Fibroblast of skin of left biceps (primary cell): ENCODE measurements around the gene HADHA.
"Not testable (repeated sequence)": the region's sequence is repeated elsewhere in the genome, so short reads cannot be mapped to it uniquely, and the experiment has no call there.

Experiments used
- DNase-seq, 2 experiments: peaks; one replicate each; pipeline ENCODE4 v3.0.0-alpha.2; 2013; ENCODE audit warnings: low read depth in 2 of 2

The HADHA gene

DNA sequence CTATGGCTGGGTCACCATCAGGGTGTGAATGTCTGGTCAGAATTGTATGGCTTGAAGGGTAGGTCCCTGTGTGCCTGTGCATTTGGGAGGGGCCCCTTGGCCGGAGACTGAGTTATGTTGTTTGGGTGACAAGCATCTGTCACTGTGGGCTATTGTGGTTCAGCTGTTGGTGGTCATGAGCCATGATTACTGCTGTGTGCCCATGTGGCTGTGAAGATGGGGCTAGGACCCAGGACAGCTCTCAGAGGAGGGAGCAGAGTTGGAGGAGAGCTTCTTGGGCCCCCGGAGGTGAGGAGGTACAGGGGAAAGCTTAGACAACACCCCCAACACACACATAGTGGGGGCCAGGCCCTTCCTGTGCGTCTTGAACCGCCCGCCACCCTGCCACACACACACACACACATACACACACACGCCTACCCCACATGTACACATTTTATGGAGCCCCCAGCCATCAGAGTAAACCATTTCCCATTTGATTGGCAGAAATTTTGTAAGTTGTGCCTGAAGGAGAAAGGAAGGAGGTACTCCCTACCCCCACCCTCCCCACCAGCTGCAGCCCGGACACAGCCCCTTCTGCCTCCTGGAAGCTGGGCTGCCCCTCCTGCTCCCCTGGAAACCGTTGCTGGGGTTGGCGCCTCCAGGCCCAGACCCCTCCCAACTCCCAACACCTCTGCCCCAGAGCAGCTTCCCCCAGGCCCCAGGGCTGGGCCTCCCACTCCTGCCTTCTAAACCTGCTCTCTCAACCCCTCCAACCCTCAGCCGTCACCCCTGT, 69.6 kb downstream of the HADHA start:
- DNase-seq = no peak

DNA sequence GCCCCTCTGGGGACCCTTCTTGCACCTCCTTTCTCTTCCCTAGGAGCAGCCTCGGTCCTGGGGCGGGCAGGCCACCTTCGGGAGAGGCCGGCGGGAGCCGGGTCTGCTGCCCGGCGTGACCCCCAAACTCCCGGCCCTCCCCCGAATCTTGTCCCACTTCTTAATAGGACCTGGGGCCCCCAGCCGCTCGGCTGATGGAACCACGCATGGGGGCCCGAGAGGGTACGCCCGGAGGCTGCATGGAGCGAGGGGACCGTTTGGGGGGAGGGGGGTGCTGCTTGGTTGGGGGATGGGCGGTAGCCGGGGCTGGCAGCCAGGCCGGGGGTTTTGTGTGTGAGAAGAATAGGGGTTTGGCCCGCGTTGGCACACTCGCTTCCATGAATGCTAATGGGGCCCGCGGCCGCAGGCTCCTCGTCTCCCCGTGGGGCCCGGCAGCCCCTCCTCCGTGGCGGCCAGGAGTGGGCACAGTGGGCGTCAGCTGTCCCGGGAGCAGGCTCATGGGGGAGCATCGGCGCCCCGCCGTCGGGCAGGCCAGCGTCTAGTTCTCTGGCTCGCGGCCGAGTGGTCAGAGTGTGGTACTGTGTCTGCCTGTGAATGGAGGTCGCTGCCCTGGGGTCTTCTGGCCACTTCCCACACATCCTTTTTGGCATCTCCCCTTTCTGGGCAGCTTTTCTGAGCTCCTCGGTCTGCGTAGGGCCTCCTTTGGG, 70.5 kb downstream of the HADHA start:
- DNase-seq = no peak

DNA sequence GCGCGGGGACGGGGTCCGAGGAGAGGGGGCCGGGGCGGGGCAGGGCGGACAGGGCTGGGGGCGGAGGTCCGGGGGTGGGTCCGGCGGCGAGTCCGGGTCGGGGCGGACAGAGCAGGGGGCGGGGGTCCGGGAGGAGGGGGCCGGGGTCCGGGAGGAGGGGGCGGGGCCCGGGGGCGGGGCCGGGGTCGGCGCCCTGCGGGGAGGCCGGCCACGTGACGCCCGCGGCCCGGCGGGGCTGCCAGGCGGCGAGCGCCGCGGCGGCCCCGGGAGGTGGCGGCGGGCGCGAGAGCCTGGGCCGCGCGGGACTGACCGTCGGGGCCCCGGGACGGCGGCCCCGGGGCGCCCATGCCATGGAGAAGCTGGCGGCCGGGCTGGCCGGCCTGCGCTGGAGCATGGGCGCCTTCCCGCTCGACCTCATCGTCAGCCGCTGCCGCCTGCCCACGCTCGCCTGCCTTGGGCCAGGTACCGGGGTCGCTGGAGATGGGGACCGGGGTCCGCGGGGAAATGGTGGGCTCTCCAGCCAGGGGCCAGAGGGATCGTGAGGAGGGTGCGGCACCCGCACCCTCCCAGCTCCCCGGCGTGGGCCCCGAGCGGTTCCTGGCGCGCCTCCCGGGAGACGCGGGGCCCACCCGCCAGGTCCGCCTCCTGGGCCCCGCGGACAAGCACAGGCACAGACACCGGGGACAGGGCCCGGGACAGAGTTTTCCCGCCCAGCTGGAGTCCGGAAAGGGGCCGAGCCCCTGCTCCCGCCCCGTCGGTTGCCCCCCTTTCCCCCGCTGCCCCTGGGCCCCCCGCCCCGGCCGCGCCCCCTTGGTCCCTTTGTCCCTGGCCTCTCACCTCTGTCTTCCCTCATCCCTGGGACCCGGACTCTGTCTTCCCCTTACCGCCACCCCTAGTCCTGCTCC, 71.3 kb downstream of the HADHA start, which contains the start of gene GAREM2:
Gene GAREM2, plus strand, starts transcription at position 218 of the 905 bp plus-strand sequence. Its CDS starts 133 bp downstream, at position 351.
- DNase-seq = no peak

DNA sequence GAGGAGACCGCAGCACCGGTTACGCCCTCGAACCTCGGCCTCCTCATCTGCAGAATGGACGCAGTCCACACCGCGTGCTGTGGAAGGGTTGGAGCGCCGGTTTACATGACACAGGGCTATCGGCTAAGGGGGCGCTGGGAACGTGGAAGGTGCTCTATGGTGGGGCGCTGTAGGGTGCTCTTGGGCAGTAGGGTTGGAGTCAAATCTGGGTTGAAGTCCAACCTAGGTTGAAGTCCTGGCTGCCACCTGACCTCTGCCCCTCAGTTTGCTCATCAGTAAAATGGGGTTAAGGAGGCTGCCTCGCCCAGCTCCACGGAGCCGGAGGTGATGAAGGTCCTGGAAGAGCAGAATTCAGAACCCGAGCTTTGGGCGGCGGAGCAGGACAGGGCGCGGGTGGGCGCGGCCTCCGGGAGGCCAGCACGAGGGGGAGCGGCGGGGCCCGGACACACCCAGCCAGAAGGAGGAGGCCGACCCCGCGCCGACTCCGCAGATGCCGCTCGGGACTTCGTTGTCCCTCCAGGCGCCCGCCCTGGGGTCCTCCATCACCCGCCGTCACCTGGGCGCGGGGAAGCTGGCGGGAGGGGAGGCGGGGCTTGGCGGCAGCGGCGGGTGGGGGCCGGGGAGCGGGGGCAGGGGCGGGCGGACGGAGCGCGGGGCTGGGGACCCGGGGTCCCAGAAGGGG, 72.1 kb downstream of the HADHA start:
- no peak for DNase-seq

DNA sequence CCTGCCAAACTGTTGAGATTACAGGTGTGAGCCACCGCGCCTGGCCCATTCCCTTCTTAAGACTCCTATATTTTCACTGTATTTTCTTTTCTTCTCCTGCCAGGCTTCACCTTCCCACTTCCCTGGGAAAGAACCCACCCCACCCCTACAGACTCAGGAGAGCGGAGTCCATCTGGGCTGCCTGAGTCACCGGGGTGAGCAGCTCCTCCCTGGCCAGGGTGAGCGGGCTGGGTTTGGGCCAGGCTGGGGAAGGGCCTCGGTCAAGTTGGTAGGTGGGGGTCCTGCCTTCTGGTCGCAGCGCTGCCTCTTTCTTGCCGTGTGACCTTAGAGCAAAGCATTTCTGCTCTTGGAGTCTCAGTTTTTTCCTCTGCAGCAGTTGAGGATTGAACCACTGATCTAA, 73.6 kb downstream of the HADHA start:
- no peak for DNase-seq

DNA sequence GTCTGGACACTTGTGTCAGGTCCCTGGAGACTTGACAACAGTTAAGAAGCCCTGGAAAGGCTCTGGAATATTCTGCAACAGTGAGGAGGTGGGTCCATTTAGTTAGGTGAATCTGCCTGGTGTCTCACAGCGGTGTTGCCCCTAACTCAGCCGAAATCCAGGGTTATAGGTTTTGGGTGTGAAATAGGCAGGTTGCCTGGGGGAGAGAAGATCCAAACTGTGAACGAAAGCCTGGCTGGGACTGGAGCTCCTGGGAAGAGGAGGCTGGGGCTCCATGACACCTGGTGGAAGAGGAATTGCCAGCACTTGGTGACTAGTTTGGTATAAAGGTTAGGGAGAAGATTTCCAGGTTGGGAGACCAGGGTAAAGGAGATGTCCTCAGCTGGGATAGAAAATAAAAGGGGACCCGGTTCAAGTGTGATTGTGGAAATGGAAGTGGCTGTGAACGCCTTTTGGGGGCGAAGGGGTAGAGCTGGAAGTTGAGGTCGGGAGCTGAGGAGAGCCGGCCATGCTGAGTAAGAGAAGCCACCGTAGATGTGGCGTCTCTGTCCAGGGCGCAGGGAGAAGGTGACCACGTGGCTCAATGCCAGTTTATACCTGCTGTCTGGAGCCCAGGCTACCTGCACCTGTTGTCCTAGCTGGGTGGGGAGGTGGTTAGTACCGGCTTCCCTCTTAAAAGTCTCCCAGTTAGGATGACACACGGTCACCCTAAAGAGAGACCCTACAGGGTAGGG, 74.6 kb downstream of the HADHA start:
- no peak for DNase-seq

DNA sequence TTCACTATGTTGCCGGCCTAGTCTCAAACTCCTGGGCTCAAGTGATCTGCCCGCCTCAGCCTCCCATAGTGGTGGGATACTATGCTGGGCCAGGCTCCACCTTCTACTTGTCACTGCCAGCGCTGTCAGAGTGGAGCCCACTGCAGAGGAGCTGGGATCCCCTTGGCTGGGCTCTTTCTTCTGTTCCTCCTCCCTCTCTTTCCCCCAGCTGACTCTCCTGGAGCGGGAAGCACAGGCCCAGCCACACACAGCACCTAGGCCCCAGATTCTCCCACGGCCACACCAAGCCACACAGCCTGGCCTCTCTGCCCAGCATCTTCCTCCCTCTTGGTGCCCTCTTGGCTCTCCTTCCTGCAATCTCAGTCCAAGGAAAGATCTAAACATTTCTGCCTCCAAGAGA, 75.2 kb downstream of the HADHA start:
- DNase-seq = no peak

DNA sequence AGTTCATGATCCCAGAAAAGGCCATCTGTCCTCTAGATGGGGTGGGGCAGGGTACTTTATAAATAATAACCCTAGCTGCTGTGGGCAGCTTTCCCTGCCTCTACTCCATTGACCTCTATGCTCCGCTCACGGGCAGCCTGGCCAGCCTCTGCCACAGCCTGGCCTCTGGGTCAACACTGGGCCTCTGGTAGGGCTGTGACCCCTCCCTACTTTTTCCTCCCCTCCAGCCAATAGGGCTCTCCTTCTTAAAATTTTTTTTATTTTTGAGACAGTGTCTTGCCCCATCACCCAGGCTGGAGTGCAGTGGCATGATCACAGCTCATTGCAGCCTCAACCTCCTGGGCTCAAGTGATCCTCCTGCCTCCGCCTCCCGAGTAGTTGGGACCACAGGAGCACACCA, 75.6 kb downstream of the HADHA start:
- DNase-seq = no peak

DNA sequence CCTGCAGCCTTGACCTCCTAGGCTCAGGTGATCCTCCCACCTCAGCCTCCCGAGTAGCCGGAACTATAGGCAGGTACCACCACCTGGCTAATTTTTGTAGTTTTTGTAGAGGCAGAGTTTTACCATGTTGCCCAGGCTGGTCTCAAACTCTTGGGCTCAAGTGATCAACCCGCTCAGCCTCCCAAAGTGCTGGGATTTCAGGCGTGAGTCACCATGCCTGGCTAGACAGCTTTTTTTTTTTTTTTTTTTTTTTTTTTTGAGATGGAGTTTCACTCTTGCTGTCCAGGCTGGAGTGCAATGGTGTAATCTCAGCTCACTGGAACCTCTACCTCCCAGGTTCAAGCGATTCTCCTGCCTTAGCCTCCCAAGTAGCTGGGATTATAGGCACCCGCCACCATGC, 77.9 kb downstream of the HADHA start:
- not testable (repeated sequence) for DNase-seq

DNA sequence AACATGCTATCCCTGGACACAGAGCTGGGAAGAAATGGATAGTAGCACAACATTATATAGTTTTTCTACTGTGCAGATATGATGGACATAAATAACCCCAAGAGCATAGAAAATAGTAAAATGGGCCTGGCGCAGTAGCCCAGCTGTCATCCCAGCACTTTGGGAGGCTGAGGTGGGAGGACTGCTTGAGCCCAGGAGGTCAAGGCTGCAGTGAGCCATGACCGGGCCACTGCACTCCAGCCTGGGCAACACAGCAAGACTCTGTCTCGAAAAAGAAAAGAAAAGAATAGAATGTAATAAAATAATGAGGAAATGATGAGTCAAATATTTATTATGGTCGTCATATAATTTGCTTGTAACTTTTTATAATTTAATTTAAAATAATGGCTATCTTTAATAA, 79.0 kb downstream of the HADHA start:
- DNase-seq = no peak

DNA sequence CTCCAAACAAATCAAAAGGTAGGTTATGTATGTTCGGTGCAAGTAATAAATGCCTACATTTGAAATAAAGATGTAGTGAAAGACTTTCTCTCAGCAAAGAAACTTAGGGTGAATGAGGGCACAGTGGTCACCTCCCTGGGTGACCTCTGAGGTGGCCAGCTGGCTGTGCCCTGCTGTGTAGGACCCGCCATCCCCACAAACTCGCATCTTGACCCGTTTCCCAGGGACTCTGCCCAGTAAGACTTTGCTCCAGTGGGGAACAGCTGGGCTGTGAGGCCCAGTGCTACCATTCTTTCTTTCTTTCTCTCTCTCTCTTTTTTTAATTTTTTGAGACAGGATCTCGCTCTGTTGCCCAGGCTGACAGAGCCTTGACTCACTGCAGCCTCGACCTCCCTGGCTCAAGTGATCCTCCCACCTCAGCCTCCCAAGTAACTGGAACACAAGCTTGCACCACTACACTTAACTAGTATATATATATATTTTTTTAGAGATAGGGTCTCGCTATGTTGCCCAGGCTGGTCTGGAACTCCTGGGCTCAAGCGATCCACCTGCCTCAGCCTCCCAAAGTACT, 79.7 kb downstream of the HADHA start:
- DNase-seq = no peak

DNA sequence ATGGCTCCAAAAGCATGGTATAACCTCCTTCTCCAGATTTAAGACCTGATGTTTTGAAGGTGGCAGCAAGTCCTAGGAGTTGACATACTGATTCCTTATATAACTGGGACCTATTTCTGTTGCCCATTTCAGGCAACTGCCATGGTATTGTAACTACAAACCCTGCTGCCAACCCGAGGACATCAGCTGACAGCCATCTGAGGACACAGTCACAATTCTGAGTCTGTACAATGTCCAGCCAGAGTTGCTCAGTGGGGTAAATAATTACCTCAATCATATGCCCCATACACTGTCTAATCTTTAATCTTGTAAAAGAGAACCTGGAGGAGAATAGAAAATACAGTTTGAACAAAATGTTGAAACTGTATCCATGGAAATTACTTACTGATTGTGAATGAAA, 80.2 kb downstream of the HADHA start:
- DNase-seq = no peak

DNA sequence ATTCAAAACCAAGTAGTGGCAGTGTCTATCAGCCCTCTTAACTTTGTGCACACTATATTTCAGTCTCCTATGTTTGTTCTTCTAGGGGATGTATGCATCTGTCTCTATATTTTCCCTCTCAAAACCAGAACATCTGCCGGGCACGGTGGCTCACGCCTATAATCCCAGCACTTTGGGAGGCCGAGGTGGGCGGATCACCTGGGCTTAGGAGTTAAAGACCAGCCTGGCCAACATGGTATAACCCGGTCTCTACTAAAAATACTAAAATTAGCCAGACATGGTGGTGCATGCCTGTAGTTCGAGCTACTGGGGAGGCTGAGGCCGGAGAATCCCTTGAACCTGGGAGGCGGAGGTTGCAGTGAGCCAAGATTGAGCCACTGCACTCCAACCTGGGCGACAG, 81.5 kb downstream of the HADHA start:
- DNase-seq = no peak

DNA sequence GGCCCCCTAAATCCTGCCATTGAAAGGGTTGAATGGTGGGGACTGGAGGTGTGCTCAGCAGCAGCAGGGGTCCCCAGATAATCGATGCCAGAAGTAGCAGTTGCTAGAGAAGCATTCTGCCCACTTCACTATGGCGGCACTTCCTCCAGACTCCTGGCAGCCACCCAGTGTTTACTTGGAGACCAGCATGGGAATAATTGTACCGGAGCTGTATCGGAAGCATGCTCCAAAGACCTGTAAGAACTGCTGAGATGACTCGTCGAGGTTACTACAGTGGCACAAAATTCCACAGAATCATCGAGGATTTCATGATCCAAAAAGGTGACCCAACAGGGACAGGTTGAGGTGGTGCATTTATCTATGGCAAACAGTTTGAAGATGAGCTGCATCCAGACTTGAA, 82.5 kb downstream of the HADHA start:
- DNase-seq = no peak

DNA sequence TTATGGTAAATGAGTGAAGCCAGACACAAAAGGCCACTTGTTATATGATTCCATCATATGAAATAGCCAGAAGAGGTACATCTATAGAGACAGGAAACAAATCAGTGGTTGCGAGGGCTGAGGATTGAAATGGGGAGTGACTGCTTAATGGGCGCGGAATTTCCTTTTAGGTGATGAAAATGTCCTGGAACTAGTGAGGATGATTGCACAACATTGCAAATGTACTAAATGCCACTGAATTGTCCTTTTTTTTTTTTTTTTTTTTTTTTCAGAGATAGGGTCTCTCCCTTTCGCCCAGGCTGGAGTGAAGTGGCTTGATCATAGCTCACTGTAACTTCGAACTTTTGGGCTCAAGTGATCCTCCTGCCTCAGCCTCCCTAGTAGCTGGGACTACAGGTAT, 86.9 kb downstream of the HADHA start:
- DNase-seq = no peak

DNA sequence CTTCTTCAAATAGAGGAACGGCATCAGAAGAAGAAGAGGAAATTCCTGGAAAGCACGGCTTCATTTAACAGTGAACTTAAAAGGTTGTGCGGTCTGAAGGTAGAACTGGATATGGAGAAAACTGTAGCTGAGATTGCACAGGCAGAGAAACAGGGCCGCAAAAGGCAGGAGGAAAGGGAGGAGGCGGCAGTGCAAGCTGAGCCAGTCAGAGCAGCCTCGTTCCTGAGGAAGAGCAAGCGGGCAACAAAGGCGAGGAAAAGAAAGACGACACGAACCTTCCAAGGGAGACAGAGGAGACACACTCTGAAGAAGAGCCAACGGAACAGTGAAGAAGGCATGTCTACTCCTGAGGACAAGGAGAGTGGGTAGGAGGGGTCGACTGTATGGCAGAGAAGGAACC, 94.2 kb downstream of the HADHA start:
- no peak for DNase-seq

DNA sequence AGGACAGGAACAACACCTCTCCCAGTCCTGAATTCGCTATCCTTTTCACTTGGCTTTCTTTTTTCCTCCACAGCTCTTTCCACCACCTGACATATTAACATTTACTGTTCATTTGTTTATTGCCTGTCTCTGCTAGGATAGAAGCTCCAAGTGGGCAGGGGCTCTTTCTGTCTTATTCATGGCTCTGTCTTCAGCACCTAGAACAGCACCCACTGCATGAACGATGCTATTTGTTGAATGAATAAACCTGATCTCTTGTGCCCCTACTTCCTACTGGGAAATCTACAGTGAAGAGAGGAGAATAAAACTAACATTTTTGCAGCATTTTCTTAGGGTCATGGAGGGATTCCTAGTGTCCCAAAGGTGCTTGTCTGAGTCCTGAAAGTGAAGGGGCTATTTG, 95.9 kb downstream of the HADHA start:
- DNase-seq = no peak

DNA sequence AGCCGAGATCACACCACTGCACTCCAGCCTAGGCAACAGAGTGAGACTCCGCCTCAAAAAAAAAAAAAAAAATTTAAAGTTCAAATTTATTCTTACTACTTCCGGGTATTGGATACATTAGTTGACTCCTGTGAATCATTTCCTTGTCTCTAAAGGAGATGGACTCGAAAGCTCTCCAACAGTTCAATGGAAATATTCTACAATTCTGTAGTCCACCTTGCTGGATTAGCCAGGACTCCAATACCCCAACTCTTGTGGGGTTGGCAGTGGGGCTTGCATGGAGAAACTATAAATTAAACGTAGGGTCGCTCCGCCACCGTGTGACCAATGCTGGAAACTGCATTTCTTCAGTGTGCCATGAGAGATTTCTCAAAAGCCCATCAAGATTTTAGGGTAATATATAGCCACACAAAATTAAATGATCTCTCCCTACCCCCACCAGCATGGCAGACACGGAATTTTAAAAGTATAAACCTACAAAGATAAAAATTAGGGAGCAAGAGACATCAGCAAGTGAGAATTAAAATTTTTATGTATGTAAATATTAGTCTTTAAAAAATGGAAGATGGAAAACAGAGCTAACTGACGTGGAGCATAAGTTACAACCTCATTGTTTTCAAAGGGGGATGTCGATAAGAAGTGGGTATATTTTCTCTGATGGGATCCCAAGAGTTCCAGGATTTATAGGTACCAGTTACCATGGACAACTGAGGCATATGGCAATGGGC, 99.3 kb downstream of the HADHA start:
- peak; percentile 9 to 12 for DNase-seq

DNA sequence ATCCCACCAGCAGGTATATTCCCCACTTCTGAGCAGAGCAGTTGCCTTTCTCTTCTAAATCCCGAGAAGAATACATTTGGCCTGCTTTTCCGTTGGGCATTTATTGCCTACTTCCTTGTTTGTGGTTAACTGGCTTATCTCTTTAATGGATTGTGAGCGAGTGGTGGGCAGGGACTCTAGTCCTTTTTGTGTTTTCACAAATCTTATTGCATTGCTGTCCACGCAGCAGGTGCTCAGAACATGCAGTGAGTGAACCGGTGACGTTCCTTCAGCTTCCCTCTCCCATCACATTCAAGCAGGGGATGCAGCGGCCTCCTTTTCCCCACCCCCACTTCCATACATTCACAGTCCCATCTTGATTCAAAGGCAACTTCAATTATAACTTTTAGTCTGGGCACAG, 100.4 kb downstream of the HADHA start:
- DNase-seq = no peak

DNA sequence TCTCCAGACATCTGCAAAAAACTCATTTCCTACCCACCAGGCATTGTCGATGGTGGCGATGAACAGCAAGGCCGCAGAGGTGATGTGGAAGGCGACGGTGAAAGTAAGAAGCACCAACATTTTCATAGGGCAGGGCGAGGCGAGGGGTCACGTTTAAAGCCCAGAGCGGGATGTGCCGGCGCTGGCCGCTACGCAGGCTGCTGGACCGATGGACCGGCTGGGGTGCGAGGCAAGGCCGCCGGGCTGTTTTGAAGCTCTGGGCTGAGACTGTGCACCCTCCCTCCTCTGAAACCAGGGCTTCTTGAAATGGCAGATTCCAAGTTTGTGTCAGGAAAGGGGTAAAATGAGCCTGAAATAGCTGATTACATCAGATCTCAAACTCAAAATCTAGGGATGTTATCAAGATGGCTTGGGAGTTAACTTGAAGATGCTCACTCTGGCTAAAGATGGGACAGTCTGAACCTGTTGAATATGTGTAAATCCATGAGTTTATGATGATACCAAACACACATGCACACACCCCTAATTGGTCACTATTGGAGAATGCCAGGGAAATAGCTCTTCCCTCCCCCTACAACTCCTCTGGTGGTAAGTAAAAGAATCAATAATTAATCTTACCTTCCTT, 103.2 kb downstream of the HADHA start:
- no peak for DNase-seq
